MCF 10A (cell line): ENCODE results near the gene HLA-A. TPM values are rescaled to one million over a fixed set of nuclear protein-coding genes. Genes with fewer than 3 reads are reported as not detected.

Experiments used
- Bru-seq: library from RNA; stranded (reverse); fragments of 400-500 nt; gene quantifications from one replicate; lab custom pipeline; 2021; lab: Mats Ljungman, UMichigan
- BruChase-seq, 2 experiments: library from RNA; stranded (reverse); fragments of 400-500 nt; gene quantifications; one replicate each; lab custom pipeline; 2021; lab: Mats Ljungman, UMichigan
- BruUV-seq: library from RNA; stranded (reverse); fragments of 400-500 nt; replicated peaks from 2 replicates; lab custom pipeline; 2021; lab: Mats Ljungman, UMichigan
- CTCF ChIA-PET: fragments of 300-600 bp; sonication (Branson Sonifier 250); formaldehyde crosslinking; extraction: SDS; loops from one replicate; lab custom pipeline; 2021; ENCODE audit warnings: antibody characterized with exemption, inconsistent platforms; lab: Yijun Ruan, JAX
- POLR2A ChIA-PET: fragments of 300-600, 350-650 bp; sonication (Branson Sonifier 250); formaldehyde crosslinking; extraction: SDS; loops from one replicate; lab custom pipeline; 2020; ENCODE audit warnings: antibody characterized with exemption, inconsistent platforms; lab: Yijun Ruan, JAX
- DNase-seq: peaks from one replicate; pipeline ENCODE4 v3.0.0-alpha.2; 2018; ENCODE audit not compliant: unreplicated experiment
- H3K27ac Mint-ChIP-seq: one replicate; pipeline ENCODE4 v1.8.0; 2022; ENCODE audit warnings: mild to moderate bottlenecking, low read depth, mixed read lengths; ENCODE audit not compliant: unreplicated experiment
- H3K27me3 Mint-ChIP-seq: one replicate; pipeline ENCODE4 v1.8.0; 2022; ENCODE audit warnings: mixed read lengths; ENCODE audit not compliant: insufficient read depth, unreplicated experiment
- H3K36me3 Mint-ChIP-seq: one replicate; pipeline ENCODE4 v1.8.0; 2022; ENCODE audit warnings: mild to moderate bottlenecking, moderate library complexity, mixed read lengths; ENCODE audit not compliant: insufficient read depth, unreplicated experiment
- H3K4me1 Mint-ChIP-seq: one replicate; pipeline ENCODE4 v1.8.0; 2022; ENCODE audit warnings: mixed read lengths; ENCODE audit not compliant: insufficient read depth, unreplicated experiment
- H3K4me3 Mint-ChIP-seq: one replicate; pipeline ENCODE4 v1.8.0; 2022; ENCODE audit warnings: mild to moderate bottlenecking, moderate library complexity, mixed read lengths; ENCODE audit not compliant: unreplicated experiment
- H3K9me3 Mint-ChIP-seq: one replicate; pipeline ENCODE4 v1.8.0; 2022; ENCODE audit warnings: mixed read lengths; ENCODE audit not compliant: unreplicated experiment
- CTCF ChIP-seq: fragments of 200-600 bp; IDR thresholded peaks from one replicate; pipeline ENCODE4 v1.8.0; 2022; ENCODE audit warnings: antibody characterized with exemption, mild to moderate bottlenecking; ENCODE audit not compliant: unreplicated experiment
- intact Hi-C: fragments of 100-400 bp; cut with micrococcal nuclease; formaldehyde crosslinking; loops from 2 replicates; pipeline ENCODE4 v1.14.1; 2022
- long read RNA-seq: library from polyadenylated mRNA; stranded (forward); transcript quantifications from one replicate; pipeline ENCODE4 v2.0.0, GENCODE V29; 2022
- total RNA-seq: library from RNA; stranded (reverse); gene quantifications from 2 replicates; pipeline ENCODE4 v1.2.3, GENCODE V29; 2022

HLA-A gene
- total RNA-seq = 139 and 217 TPM in 2 replicates
- Bru-seq, nascent RNA = percentile 84 among the genes with signal in this experiment
- BruChase-seq, experiment 1, labeled RNA remaining after a 6-hour chase = percentile 92 among the genes with signal in this experiment
- percentile 80 among the genes with signal in this experiment for BruChase-seq, experiment 2, labeled RNA remaining after a 2-hour chase
- long read RNA-seq, transcript HLA-A-203 (8 exons, 1,611 nt) = major isoform, 203 of 239 reads
- long read RNA-seq, partial matches to known transcripts = 21 of 239 reads
- long read RNA-seq, other reads (novel, unspliced or antisense) = 15 of 239 reads

GRCh38 chr6:29942275-29943052, at the start of gene HLA-A:
Gene HLA-A, plus strand, starts transcription at chr6:29942532. Its CDS starts 22 bp downstream, at chr6:29942554.
- POLR2A ChIA-PET = interaction anchor here (0.6 to 1.7 kb wide), 7 partner anchors 12 to 55 kb away, joined by 3 to 16 read pairs (median 5); no protein-coding TSS in a partner anchor
- no peaks in the 10 kb centered on the region for H3K9me3 Mint-ChIP-seq
- intact Hi-C loops = loop anchor here (1.0 kb wide), 1 partner anchor 25 kb away; no protein-coding TSS in a partner anchor
- peak within 1 kb of the TSS; percentile 100 for H3K27ac Mint-ChIP-seq
- peak; percentile 97 for DNase-seq
- BruUV-seq = TSS peak; percentile 73
- no peak for TF ChIP-seq CTCF
- peaks cover 26% of the 10 kb centered on the region for H3K36me3 Mint-ChIP-seq
- H3K4me1 Mint-ChIP-seq = peaks cover 12% of the 10 kb centered on the region
- CTCF ChIA-PET = interaction anchor here (0.7 to 1.3 kb wide), 2 partner anchors 35 to 94 kb away, joined by 4 read pairs; no protein-coding TSS in a partner anchor
- peak within 1 kb of the TSS; percentile 96 for H3K4me3 Mint-ChIP-seq
- no peaks in the 10 kb centered on the region for H3K27me3 Mint-ChIP-seq

- H3K27me3 Mint-ChIP-seq = no peaks in the 10 kb centered on the region
These were observed 49.6 kb upstream of the HLA-A start for GRCh38 chr6:29892696-29893095.

GRCh38 chr6:29899281-29899680, 43.1 kb upstream of the HLA-A start:
- TF ChIP-seq CTCF = no peak
- H3K4me3 Mint-ChIP-seq = no peak overlapping the region
- no peaks in the 10 kb centered on the region for H3K4me1 Mint-ChIP-seq
- POLR2A ChIA-PET = interaction anchor here (1.5 kb wide), 1 partner anchor 16 kb away, joined by 3 read pairs; no protein-coding TSS in a partner anchor
- DNase-seq = no peak
- H3K9me3 Mint-ChIP-seq = no peaks in the 10 kb centered on the region
- intact Hi-C loops = no loop called here
- no peak overlapping the region for H3K27ac Mint-ChIP-seq
- no peaks in the 10 kb centered on the region for H3K36me3 Mint-ChIP-seq
- CTCF ChIA-PET = interaction anchor here (0.7 kb wide), 1 partner anchor 51 kb away, joined by 4 read pairs; no protein-coding TSS in a partner anchor
- peaks cover 16% of the 10 kb centered on the region for H3K27me3 Mint-ChIP-seq
- BruUV-seq = no TSS peak

More at GRCh38 chr6:29892696-29893095, 49.6 kb upstream of the HLA-A start:
- Mint-ChIP-seq H3K4me3 (no peak overlapping the region), H3K36me3 (peaks cover 4% of the 10 kb centered on the region), H3K4me1 (no peaks in the 10 kb centered on the region), H3K27ac (no peak overlapping the region), H3K9me3 (no peaks in the 10 kb centered on the region)
- no peak for DNase-seq
- BruUV-seq = no TSS peak
- ChIA-PET CTCF (interaction anchor here (0.6 to 1.3 kb wide), 3 partner anchors 41 to 300 kb away, joined by 4 to 5 read pairs (median 4); no protein-coding TSS in a partner anchor), POLR2A (interaction anchor here (0.6 to 1.0 kb wide), 3 partner anchors 34 to 72 kb away, joined by 3 to 4 read pairs (median 3); partner anchors contain the start of gene HLA-A)
- intact Hi-C loops = loop anchor here (2.0 kb wide), 1 partner anchor 56 kb away; no protein-coding TSS in a partner anchor
- no peak for TF ChIP-seq CTCF
